GM23338 (cell line): Measurements from ENCODE around the gene SFT2D1. TPM values are rescaled to one million over a fixed set of nuclear protein-coding genes. Genes with fewer than 3 reads are reported as not detected.

Experiments used
- ATAC-seq: fragments of 200-7000 bp; cut with Tn5 transposase; 3 replicates; pipeline ENCODE4 v1.9.1; 2020
- DNase-seq: peaks from one replicate; pipeline ENCODE4 v3.0.0-alpha.2; 2015; ENCODE audit warnings: low spot score
- H2AFZ ChIP-seq: fragments of 200-600 bp; sonication (generic); 2 replicates; pipeline ENCODE4 v1.8.0; 2016; ENCODE audit warnings: antibody characterized with exemption, mild to moderate bottlenecking, moderate library complexity
- H3F3A ChIP-seq: fragments of 200-600 bp; sonication (generic); replicated peaks from 2 replicates; pipeline ENCODE4 v1.8.0; 2017; ENCODE audit warnings: antibody characterized with exemption, mixed run types, low read depth
- H3K27ac ChIP-seq: fragments of 200-600 bp; sonication (generic); 2 replicates; pipeline ENCODE4 v1.6.1; 2016; ENCODE audit warnings: low read depth
- H3K27me3 ChIP-seq: fragments of 200-600 bp; sonication (generic); 2 replicates; pipeline ENCODE4 v1.8.0; 2016; ENCODE audit warnings: mild to moderate bottlenecking, mixed run types, moderate library complexity; ENCODE audit not compliant: insufficient read depth
- H3K36me3 ChIP-seq: fragments of 200-600 bp; sonication (generic); 2 replicates; pipeline ENCODE4 v1.8.0; 2016; ENCODE audit warnings: mild to moderate bottlenecking; ENCODE audit not compliant: insufficient read depth
- H3K4me1 ChIP-seq: fragments of 200-600 bp; sonication (generic); 2 replicates; pipeline ENCODE4 v1.8.0; 2016; ENCODE audit warnings: mild to moderate bottlenecking, moderate library complexity; ENCODE audit not compliant: insufficient read depth
- H3K4me2 ChIP-seq: fragments of 200-600 bp; sonication (generic); 2 replicates; pipeline ENCODE4 v1.7.1; 2017; ENCODE audit warnings: mixed run types
- H3K4me3 ChIP-seq: fragments of 200-600 bp; sonication (generic); 2 replicates; pipeline ENCODE4 v1.6.1; 2016; ENCODE audit warnings: mixed run types
- H3K79me2 ChIP-seq: fragments of 200-600 bp; sonication (generic); replicated peaks from 2 replicates; pipeline ENCODE4 v1.8.0; 2017; ENCODE audit warnings: mild to moderate bottlenecking; ENCODE audit not compliant: insufficient read depth
- H3K9me2 ChIP-seq: fragments of 200-600 bp; sonication (generic); 2 replicates; pipeline ENCODE4 v1.8.0; 2017; ENCODE audit not compliant: insufficient read depth
- H4K20me1 ChIP-seq: fragments of 200-600 bp; sonication (generic); replicated peaks from 2 replicates; pipeline ENCODE4 v1.8.0; 2017; ENCODE audit warnings: mild to moderate bottlenecking; ENCODE audit not compliant: insufficient read depth
- H3K27ac Mint-ChIP-seq: 2 replicates; pipeline ENCODE4 v1.8.0; 2020; ENCODE audit warnings: inconsistent platforms, mild to moderate bottlenecking, moderate library complexity, mixed read lengths
- H3K27me3 Mint-ChIP-seq: 3 replicates; pipeline ENCODE4 v1.8.0; 2022; ENCODE audit warnings: low read depth, mild to moderate bottlenecking, moderate library complexity, mixed read lengths, inconsistent platforms; ENCODE audit not compliant: insufficient read depth, poor library complexity
- H3K36me3 Mint-ChIP-seq: 3 replicates; pipeline ENCODE4 v1.8.0; 2021; ENCODE audit warnings: low read depth, mild to moderate bottlenecking, inconsistent platforms, moderate library complexity, mixed read lengths
- H3K4me1 Mint-ChIP-seq: 3 replicates; pipeline ENCODE4 v1.8.0; 2020; ENCODE audit warnings: mild to moderate bottlenecking, inconsistent platforms, mixed read lengths
- H3K4me3 Mint-ChIP-seq: 3 replicates; pipeline ENCODE4 v1.8.0; 2021; ENCODE audit warnings: moderate library complexity, mild to moderate bottlenecking, inconsistent platforms, mixed read lengths
- H3K9me3 Mint-ChIP-seq: 3 replicates; pipeline ENCODE4 v1.8.0; 2020; ENCODE audit warnings: moderate library complexity, mild to moderate bottlenecking, inconsistent platforms, mixed read lengths
- CTCF ChIP-seq, 2 experiments: fragments of 200-600 bp in 1 of 2; sonication (generic) in 1 of 2; conservative IDR thresholded peaks; 2 replicates each; pipeline versions ENCODE4 v1.5.1 to v1.6.1; 2016 to 2017; ENCODE audit warnings: antibody characterized with exemption in 2 of 2, low read depth in 2 of 2, mild to moderate bottlenecking in 2 of 2, moderate library complexity in 1 of 2
- ETS1 ChIP-seq: IDR thresholded peaks from 2 replicates; pipeline ENCODE4 v1.6.1; 2016; ENCODE audit warnings: antibody characterized with exemption
- EZH2 ChIP-seq: fragments of 200-600 bp; sonication (generic); IDR thresholded peaks from one replicate; pipeline ENCODE4 v1.8.0; 2017; ENCODE audit warnings: antibody characterized with exemption, mild to moderate bottlenecking, low read depth; ENCODE audit not compliant: unreplicated experiment
- EZH2phosphoT487 ChIP-seq: fragments of 200-600 bp; sonication (generic); IDR thresholded peaks from one replicate; pipeline ENCODE4 v1.8.1; 2018; ENCODE audit warnings: antibody characterized with exemption; ENCODE audit not compliant: unreplicated experiment
- JUNB ChIP-seq: IDR thresholded peaks from one replicate; pipeline ENCODE4 v1.6.1; 2016; ENCODE audit warnings: antibody characterized with exemption; ENCODE audit not compliant: unreplicated experiment
- NANOG ChIP-seq: IDR thresholded peaks from 2 replicates; pipeline ENCODE4 v1.6.1; 2016; ENCODE audit warnings: antibody characterized with exemption, borderline replicate concordance
- REST ChIP-seq: IDR thresholded peaks from one replicate; pipeline ENCODE4 v1.6.1; 2018; ENCODE audit warnings: antibody characterized with exemption; ENCODE audit not compliant: unreplicated experiment
- STAT1 ChIP-seq: IDR thresholded peaks from one replicate; pipeline ENCODE4 v1.6.1; 2016; ENCODE audit warnings: antibody characterized with exemption; ENCODE audit not compliant: unreplicated experiment
- ZNF114 ChIP-seq: fragments of 250-450 bp; sonication (Bioruptor Pico); IDR thresholded peaks from 2 replicates; pipeline ENCODE4 v1.5.0; 2020; ENCODE audit warnings: mild to moderate bottlenecking, moderate library complexity
- ZNF331 ChIP-seq: fragments of 250-450 bp; sonication (Bioruptor Pico); IDR thresholded peaks from 2 replicates; pipeline ENCODE4 v1.5.0; 2020; ENCODE audit warnings: low read depth, mild to moderate bottlenecking, moderate library complexity
- polyA plus RNA-seq: library from polyadenylated mRNA; unstranded; fragments of >200 nt; fragmentation: Nextera tagmentation; extraction: Ambion mirVana; gene quantifications from 2 replicates; pipeline ENCODE4 v1.2.1, GENCODE V29; 2016
- total RNA-seq: library from RNA; depleted of rRNA; stranded (reverse); fragments of >200 nt; shearing (Covaris generic); gene quantifications from 2 replicates; pipeline ENCODE4 v1.2.3, GENCODE V29; 2014

The SFT2D1 gene
- total and polyA plus RNA-seq, 2 experiments from 2014 or later = 74.7 to 120 TPM

- H3K9me3 Mint-ChIP-seq = no peaks in the 10 kb centered on the region; the same call in 2 of the 3 replicates
- Histone ChIP-seq H3F3A (no peaks in the 10 kb centered on the region), H3K27me3 (no peaks in the 10 kb centered on the region), H3K27ac (no peak overlapping the region), H4K20me1 (no peaks in the 10 kb centered on the region), H3K4me2 (no peak overlapping the region), H3K4me1 (peaks cover 17% of the 10 kb centered on the region), H3K4me3 (no peak overlapping the region), H3K79me2 (no peaks in the 10 kb centered on the region), H3K9me2 (0 out of 2 replicates have a peak, but pooled peaks cover 3% of the 10 kb centered on the region), H2AFZ (no peak overlapping the region), H3K36me3 (no peaks in the 10 kb centered on the region)
- H3K36me3 Mint-ChIP-seq = no peaks in the 10 kb centered on the region
- peaks cover 5% of the 10 kb centered on the region for H3K27me3 Mint-ChIP-seq
- no peak overlapping the region for H3K4me3 Mint-ChIP-seq
- TF ChIP-seq REST = no peak
- TF ChIP-seq EZH2phosphoT487 = no peak
- no peak for TF ChIP-seq CTCF (conservative IDR thresholded peaks at IDR 0.05; ENCODE audit: low read depth in 2 of 2)
- no peak for TF ChIP-seq JUNB
- no peak for TF ChIP-seq ZNF114 (CRISPR knock-in tag)
- TF ChIP-seq ZNF331 (CRISPR knock-in tag) = no peak
- no peak for TF ChIP-seq STAT1
- TF ChIP-seq EZH2 = no peak
- no peak for DNase-seq
- ATAC-seq = no peak
- H3K4me1 Mint-ChIP-seq = peaks cover 13% of the 10 kb centered on the region
- no peak overlapping the region for H3K27ac Mint-ChIP-seq
Observed at GRCh38 chr6:166348305-166348949, 6.1 kb upstream of the SFT2D1 start.

- H3K36me3 ChIP-seq = no peaks in the 10 kb centered on the region
- Mint-ChIP-seq H3K36me3 (no peaks in the 10 kb centered on the region; the same call in 2 of the 3 replicates), H3K4me1 (peaks cover 12% of the 10 kb centered on the region), H3K4me3 (no peak overlapping the region), H3K27ac (no peak overlapping the region), H3K27me3 (peaks cover 5% of the 10 kb centered on the region), H3K9me3 (no peaks in the 10 kb centered on the region; the same call in 2 of the 3 replicates)
- H3K27me3 ChIP-seq = no peaks in the 10 kb centered on the region
- DNase-seq = no peak
- H3K4me2 ChIP-seq = no peak overlapping the region
- H3K9me2 ChIP-seq = 0 out of 2 replicates have a peak, but pooled peaks cover 3% of the 10 kb centered on the region
- no peaks in the 10 kb centered on the region for H3F3A ChIP-seq
- H2AFZ ChIP-seq = no peak overlapping the region
- H3K4me1 ChIP-seq = peaks cover 12% of the 10 kb centered on the region
- peaks cover 13% of the 10 kb centered on the region for H3K79me2 ChIP-seq
- H3K27ac ChIP-seq = no peak overlapping the region
- TF ChIP-seq NANOG (no peak), ETS1 (no peak), CTCF (conservative IDR thresholded peaks at IDR 0.05; ENCODE audit: low read depth in 2 of 2) (no peak), EZH2 (no peak), STAT1 (no peak), ZNF114 (CRISPR knock-in tag) (no peak)
- H4K20me1 ChIP-seq = 0 out of 2 replicates have a peak, but pooled peaks cover under 1% of the 10 kb centered on the region
- no peak overlapping the region for H3K4me3 ChIP-seq
- no peak for ATAC-seq
Observed at GRCh38 chr6:166346965-166347364, 4.6 kb upstream of the SFT2D1 start.
